IMR-90 (cell line): ENCODE data around the gene KDM3B. TPM values are rescaled to one million over a fixed set of nuclear protein-coding genes. Genes with fewer than 3 reads are reported as not detected.

ENCODE experiments used
- ATAC-seq: fragments of 200-7000 bp; cut with Tn5 transposase; 2 replicates; pipeline ENCODE4 v1.9.1; 2020; ENCODE audit warnings: low read depth, mild to moderate bottlenecking, moderate library complexity
- BruUV-seq: library from RNA; stranded (reverse); fragments of 400-500 nt; replicated peaks from 2 replicates; lab custom pipeline; 2021; lab: Mats Ljungman, UMichigan
- CTCF ChIA-PET: fragments of 300-600 bp; formaldehyde crosslinking; extraction: SDS; loops from one replicate; lab custom pipeline; 2021; ENCODE audit warnings: antibody characterized with exemption; lab: Yijun Ruan, JAX
- POLR2A ChIA-PET: fragments of 300-600 bp; sonication (Branson Sonifier 250); formaldehyde crosslinking; loops from one replicate; lab custom pipeline; 2022; ENCODE audit warnings: antibody characterized with exemption; ENCODE audit not compliant: unreplicated experiment; lab: Charles Lee
- DNase-seq: peaks from one replicate; pipeline ENCODE4 v3.0.0; 2013
- H2AFZ ChIP-seq: replicated peaks from 2 replicates; pipeline ENCODE3; 2013; ENCODE audit warnings: low read length, mild to moderate bottlenecking; ENCODE audit not compliant: poor library complexity
- H2AK5ac ChIP-seq: 2 replicates; pipeline ENCODE4 v1.6.1; 2013; ENCODE audit warnings: low read depth, low read length, inconsistent platforms
- H2AK9ac ChIP-seq: replicated peaks from 2 replicates; pipeline ENCODE3; 2013; ENCODE audit warnings: mild to moderate bottlenecking, low read depth, low read length, moderate library complexity; ENCODE audit not compliant: poor library complexity
- H2BK120ac ChIP-seq: 2 replicates; pipeline ENCODE4 v1.6.1; 2013; ENCODE audit warnings: low read depth, low read length, inconsistent platforms
- H2BK15ac ChIP-seq: 3 replicates; pipeline ENCODE4 v1.6.1; 2013; ENCODE audit warnings: low read depth, low read length, inconsistent platforms
- H2BK20ac ChIP-seq: 2 replicates; pipeline ENCODE4 v1.6.1; 2013; ENCODE audit warnings: low read depth, mild to moderate bottlenecking, inconsistent platforms, low read length, moderate library complexity
- H2BK5ac ChIP-seq: 2 replicates; pipeline ENCODE4 v1.6.1; 2013; ENCODE audit warnings: mild to moderate bottlenecking, low read depth, low read length, inconsistent platforms; ENCODE audit not compliant: poor library complexity, severe bottlenecking
- H3K14ac ChIP-seq: replicated peaks from 2 replicates; pipeline ENCODE4 v1.6.1; 2013; ENCODE audit warnings: low read depth, low read length, inconsistent platforms
- H3K18ac ChIP-seq: 2 replicates; pipeline ENCODE4 v1.6.1; 2013; ENCODE audit warnings: low read depth, low read length, control low read depth
- H3K23ac ChIP-seq: 2 replicates; pipeline ENCODE4 v1.6.1; 2013; ENCODE audit warnings: low read depth, low read length, inconsistent platforms
- H3K27ac ChIP-seq: 2 replicates; pipeline ENCODE4 v1.5.1; 2013; ENCODE audit warnings: mild to moderate bottlenecking, control low read depth, low read length; ENCODE audit not compliant: insufficient read depth
- H3K27me3 ChIP-seq: 2 replicates; pipeline ENCODE4 v1.6.1; 2013; ENCODE audit warnings: low read length; ENCODE audit not compliant: control insufficient read depth, insufficient read depth
- H3K36me3 ChIP-seq: 2 replicates; pipeline ENCODE4 v1.6.1; 2013; ENCODE audit warnings: low read length, mixed read lengths; ENCODE audit not compliant: control insufficient read depth, insufficient read depth
- H3K4ac ChIP-seq: 2 replicates; pipeline ENCODE4 v1.6.1; 2013; ENCODE audit warnings: low read depth, low read length, inconsistent platforms
- H3K4me1 ChIP-seq: 2 replicates; pipeline ENCODE4 v1.6.1; 2013; ENCODE audit warnings: low read length, mixed read lengths; ENCODE audit not compliant: control insufficient read depth, insufficient read depth
- H3K4me2 ChIP-seq: 2 replicates; pipeline ENCODE4 v1.6.1; 2013; ENCODE audit warnings: low read depth, mild to moderate bottlenecking, control low read depth, low read length, moderate library complexity
- H3K4me3 ChIP-seq: 2 replicates; pipeline ENCODE4 v1.5.1; 2013; ENCODE audit warnings: low read depth, mild to moderate bottlenecking, control low read depth, low read length, moderate library complexity; ENCODE audit not compliant: insufficient read depth
- H3K56ac ChIP-seq: 2 replicates; pipeline ENCODE4 v1.6.1; 2013; ENCODE audit warnings: low read length, inconsistent platforms; ENCODE audit not compliant: insufficient read depth; ENCODE audit errors: extremely low read depth
- H3K79me1 ChIP-seq, 2 experiments: 2 replicates each; pipeline ENCODE4 v1.6.1; 2013; ENCODE audit warnings: low read length in 2 of 2, inconsistent platforms in 1 of 2, low read depth in 1 of 2
- H3K9ac ChIP-seq: 2 replicates; pipeline ENCODE4 v1.6.1; 2013; ENCODE audit warnings: low read depth, low read length, control low read depth
- H3K9me1 ChIP-seq: 2 replicates; pipeline ENCODE4 v1.6.1; 2013; ENCODE audit warnings: low read length, inconsistent platforms; ENCODE audit not compliant: insufficient read depth
- H3K9me3 ChIP-seq: 2 replicates; pipeline ENCODE4 v1.6.1; 2013; ENCODE audit warnings: low read length; ENCODE audit not compliant: control insufficient read depth, insufficient read depth
- H4K20me1 ChIP-seq: 2 replicates; pipeline ENCODE4 v1.6.1; 2013; ENCODE audit warnings: low read length, inconsistent platforms; ENCODE audit not compliant: insufficient read depth
- H4K5ac ChIP-seq: 2 replicates; pipeline ENCODE4 v1.6.1; 2013; ENCODE audit warnings: mild to moderate bottlenecking, low read depth, low read length, control low read depth
- H4K8ac ChIP-seq, 2 experiments: 2 replicates each; pipeline ENCODE4 v1.6.1; 2013; ENCODE audit warnings: low read depth in 2 of 2, low read length in 2 of 2, control low read depth in 1 of 2, inconsistent platforms in 1 of 2
- H4K91ac ChIP-seq: 2 replicates; pipeline ENCODE4 v1.6.1; 2013; ENCODE audit warnings: low read depth, low read length, inconsistent platforms; ENCODE audit not compliant: insufficient read depth
- BHLHE40 ChIP-seq: fragments of 150-350 bp; IDR thresholded peaks from 2 replicates; pipeline ENCODE4 v1.6.1; 2016; ENCODE audit warnings: mild to moderate bottlenecking, low read depth, low read length
- CEBPB ChIP-seq: IDR thresholded peaks from 2 replicates; pipeline ENCODE4 v1.6.1; 2012; ENCODE audit warnings: low read depth, low read length, improper control_type of control experiment
- NFE2L2 ChIP-seq: fragments of 150-350 bp; IDR thresholded peaks from 2 replicates; pipeline ENCODE4 v1.6.1; 2016; ENCODE audit warnings: low read depth, mild to moderate bottlenecking, low read length
- RCOR1 ChIP-seq: IDR thresholded peaks from 2 replicates; pipeline ENCODE4 v1.6.1; 2012; ENCODE audit warnings: mild to moderate bottlenecking, low read length, improper control_type of control experiment; ENCODE audit not compliant: insufficient replicate concordance
- WGBS, 2 experiments: methylation state at CpG; one replicate each; pipeline versions ENCODE4 v1.1.5 to v1.1.7; 2013; ENCODE audit warnings: missing lambda C conversion rate in 2 of 2; ENCODE audit not compliant: insufficient read length in 1 of 2; ENCODE audit errors: extremely low coverage in 2 of 2; 5-methylcytosine and 5-hydroxymethylcytosine counted together
- dilution Hi-C: fragments of 300-500 bp; cut with HindIII; formaldehyde crosslinking; loops from one replicate; pipeline ENCODE4 v1.14.3; 2018; ENCODE audit warnings: low sequenced_read_pairs; ENCODE audit not compliant: unreplicated experiment
- in situ Hi-C: fragments of 300-500 bp; cut with MboI; formaldehyde crosslinking; loops from 3 replicates; pipeline ENCODE4 v1.14.3; 2019; ENCODE audit warnings: low sequenced_read_pairs, inconsistent platforms, mixed read lengths
- intact Hi-C: fragments of 100-400 bp; cut with micrococcal nuclease; formaldehyde crosslinking; loops from 2 replicates; pipeline ENCODE4 v1.10.0; 2022
- polyA plus RNA-seq, 3 experiments: library from polyadenylated mRNA; depleted of rRNA; stranded (reverse); fragments of >200 nt; gene quantifications; 2 replicates each; pipeline ENCODE4 v1.2.3, GENCODE V29; 2012; ENCODE audit warnings: low replicate concordance in 1 of 3
- total RNA-seq: library from RNA; depleted of rRNA; stranded (reverse); fragments of >200 nt; gene quantifications from 2 replicates; pipeline ENCODE4 v1.2.3, GENCODE V29; 2012

KDM3B gene
- total and polyA plus RNA-seq, 2 of the 4 experiments (the other 2 are of a cell fraction), result 19.4 to 35.8 TPM

GRCh38 chr5:138315751-138316278, 36.7 kb upstream of the KDM3B start:
- no peaks in the 10 kb centered on the region for H3K36me3 ChIP-seq
- H2BK20ac ChIP-seq, result no peak overlapping the region
- H2BK5ac ChIP-seq, result no peak overlapping the region
- DNase-seq (no peak), ATAC-seq (no peak)
- no TSS peak for BruUV-seq
- in situ Hi-C loops, result no loop called here
- H3K9ac ChIP-seq, result no peak overlapping the region
- H3K4me2 ChIP-seq, result no peak overlapping the region
- H3K27ac ChIP-seq, result no peak overlapping the region
- TF ChIP-seq CEBPB (no peak), BHLHE40 (no peak), RCOR1 (no peak), NFE2L2 (no peak)
- H4K8ac ChIP-seq, result no peak overlapping the region
- no peaks in the 10 kb centered on the region for H4K20me1 ChIP-seq
- H3K4me3 ChIP-seq, result no peak overlapping the region
- H3K4ac ChIP-seq, result no peak overlapping the region
- H3K9me3 ChIP-seq, result no peaks in the 10 kb centered on the region
- H3K27me3 ChIP-seq, result no peaks in the 10 kb centered on the region
- WGBS, 2 experiments, result 86% methylated on average over 1 of the region's 7 CpGs; no CpG with 5 or more reads in 1 of the 2 experiments
- no peaks in the 10 kb centered on the region for H3K4me1 ChIP-seq
- no peak overlapping the region for H3K14ac ChIP-seq
- no peaks in the 10 kb centered on the region; the same call in 1 of the 2 replicates for H3K9me1 ChIP-seq
- POLR2A ChIA-PET, result no interaction called here
- H3K18ac ChIP-seq, result no peak overlapping the region
- no peak overlapping the region for H2AK9ac ChIP-seq
- no peak overlapping the region for H3K23ac ChIP-seq
- intact Hi-C loops, result no loop called here
- H4K91ac ChIP-seq, result no peak overlapping the region
- H2AK5ac ChIP-seq, result no peak overlapping the region
- H2AFZ ChIP-seq, result no peak overlapping the region
- H2BK120ac ChIP-seq, result no peak overlapping the region
- CTCF ChIA-PET, result no interaction called here
- no peak overlapping the region for H2BK15ac ChIP-seq
- dilution Hi-C loops, result no loop called here
- H3K79me1 ChIP-seq, result no peaks in the 10 kb centered on the region
- no peak overlapping the region for H4K5ac ChIP-seq
- H3K56ac ChIP-seq, result no peak overlapping the region
